RWPE2 (cell line): ENCODE data around the gene LRRC8E.
"Not testable (repeated sequence)": the region's sequence is repeated elsewhere in the genome, so short reads cannot be mapped to it uniquely, and the experiment has no call there.

Source experiments
- ATAC-seq: fragments of 200-7000 bp; cut with Tn5 transposase; 3 replicates; pipeline ENCODE4 v1.9.1; 2021; ENCODE audit warnings: low read depth
- DNase-seq: peaks from one replicate; pipeline ENCODE4 v3.0.0-alpha.2; 2020; ENCODE audit warnings: low spot score
- H3K27ac ChIP-seq: fragments of 450-650 bp; 2 replicates; pipeline ENCODE4 v1.5.1; 2017; ENCODE audit warnings: mild to moderate bottlenecking; ENCODE audit not compliant: poor library complexity, severe bottlenecking
- H3K27me3 ChIP-seq: fragments of 250-450 bp; sonication (Bioruptor Pico); 2 replicates; pipeline ENCODE4 v1.5.1; 2021; ENCODE audit warnings: mild to moderate bottlenecking, moderate library complexity; ENCODE audit not compliant: insufficient read depth, poor library complexity, severe bottlenecking
- H3K36me3 ChIP-seq: fragments of 250-450 bp; sonication (Bioruptor Pico); 2 replicates; pipeline ENCODE4 v1.5.1; 2020; ENCODE audit warnings: low read depth, mild to moderate bottlenecking, moderate library complexity
- H3K4me1 ChIP-seq: fragments of 250-450 bp; sonication (Bioruptor Pico); 2 replicates; pipeline ENCODE4 v1.5.1; 2021; ENCODE audit warnings: mild to moderate bottlenecking, moderate library complexity; ENCODE audit not compliant: insufficient read depth, poor library complexity, severe bottlenecking
- H3K4me3 ChIP-seq: fragments of 250-450 bp; sonication (Bioruptor Pico); 2 replicates; pipeline ENCODE4 v1.5.1; 2021; ENCODE audit warnings: mild to moderate bottlenecking, moderate library complexity; ENCODE audit not compliant: severe bottlenecking
- H3K9me3 ChIP-seq: fragments of 250-450 bp; sonication (Bioruptor Pico); 2 replicates; pipeline ENCODE4 v1.5.1; 2021; ENCODE audit warnings: mild to moderate bottlenecking, moderate library complexity; ENCODE audit not compliant: severe bottlenecking
- CTCF ChIP-seq: fragments of 450-650 bp; IDR thresholded peaks from one replicate; pipeline ENCODE4 v1.5.1; 2017; ENCODE audit warnings: mild to moderate bottlenecking, moderate library complexity; ENCODE audit not compliant: poor library complexity, severe bottlenecking

The LRRC8E gene

DNA sequence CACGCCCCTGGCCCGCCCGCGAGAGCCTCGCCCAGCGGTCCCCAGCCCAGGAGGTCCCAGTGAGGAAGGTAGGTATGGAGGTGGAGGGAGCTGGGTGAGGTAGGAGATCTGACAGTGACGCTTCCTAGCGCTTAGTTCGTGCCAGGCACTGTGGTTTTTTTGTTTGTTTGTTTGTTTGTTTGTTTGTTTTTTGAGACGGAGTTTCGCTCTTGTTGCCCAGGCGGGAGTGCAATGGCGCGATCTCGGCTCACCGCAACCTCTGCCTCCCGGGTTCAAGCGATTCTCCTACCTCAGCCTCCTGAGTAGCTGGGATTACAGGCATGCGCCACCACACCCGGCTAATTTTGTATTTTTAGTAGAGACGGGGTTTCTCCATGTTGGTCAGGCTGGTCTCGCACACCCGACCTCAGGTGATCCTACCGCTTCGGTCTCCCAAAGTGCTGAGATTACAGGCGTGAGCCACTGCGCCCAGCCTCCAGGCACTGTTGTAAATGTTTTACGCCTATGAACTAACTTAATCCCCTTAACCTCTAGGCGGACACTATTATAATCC, 29.8 kb downstream of the LRRC8E start:
- H3K4me1 ChIP-seq, H3K36me3 ChIP-seq, H3K27me3 ChIP-seq, ATAC-seq, DNase-seq, H3K9me3 ChIP-seq: not testable (repeated sequence)
- H3K27ac ChIP-seq: peak overlapping the region; percentile 22
- peak; percentile 30 for TF ChIP-seq CTCF
- H3K4me3 ChIP-seq: peak overlapping the region; percentile 42

GRCh38 chr19:7918615-7919421, 30.5 kb downstream of the LRRC8E start:
- DNase-seq (no peak), ATAC-seq (no peak)
- TF ChIP-seq CTCF: no peak
- H3K27ac ChIP-seq: peak overlapping the region; percentile 57
- no peak overlapping the region for H3K4me3 ChIP-seq
- H3K9me3 ChIP-seq: no peaks in the 10 kb centered on the region
- no peaks in the 10 kb centered on the region for H3K36me3 ChIP-seq
- H3K4me1 ChIP-seq: no peaks in the 10 kb centered on the region
- H3K27me3 ChIP-seq: peaks cover 7% of the 10 kb centered on the region

DNA sequence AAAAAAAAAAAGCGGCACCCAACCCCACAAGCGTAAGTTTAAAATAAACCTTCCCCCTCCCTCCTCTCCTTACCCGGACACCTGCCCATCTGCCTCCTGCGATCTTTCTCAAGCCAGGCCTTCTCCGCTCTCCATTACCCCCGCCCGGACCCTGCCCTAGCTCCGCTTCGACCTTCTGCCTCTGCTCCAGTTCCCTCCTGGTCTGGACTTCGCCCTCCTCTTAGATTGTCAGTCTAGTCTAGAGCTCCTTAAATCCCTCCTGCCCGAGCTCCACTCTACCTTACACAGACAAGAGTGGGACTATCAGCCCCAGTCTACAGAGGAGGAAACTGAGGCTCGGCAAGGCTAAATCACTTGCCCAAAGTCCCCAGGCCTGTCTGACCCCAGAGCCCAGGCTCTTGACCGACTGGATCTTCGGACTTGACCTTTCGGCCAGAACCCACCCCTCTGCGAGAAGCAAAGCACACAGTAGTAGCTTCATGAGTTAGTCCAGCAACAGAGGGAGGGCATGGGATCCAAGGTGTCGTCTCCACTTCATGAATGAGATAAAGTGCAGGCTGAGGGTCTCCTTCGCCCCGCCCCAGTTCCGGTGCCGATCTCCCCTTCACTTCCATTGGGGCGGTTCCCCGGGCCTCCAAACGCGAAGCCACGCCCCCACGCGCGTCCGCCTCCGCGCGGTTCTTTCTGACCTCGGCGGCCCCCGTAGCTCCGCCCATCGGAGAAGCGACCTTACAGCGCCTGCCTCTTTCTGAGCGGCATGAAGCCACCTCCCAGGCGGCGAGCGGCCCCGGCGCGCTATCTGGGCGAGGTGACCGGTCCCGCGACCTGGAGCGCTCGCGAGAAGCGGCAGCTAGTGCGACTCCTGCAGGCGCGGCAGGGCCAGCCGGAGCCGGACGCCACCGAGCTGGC, 31.6 kb downstream of the LRRC8E start, which contains the start of gene SNAPC2:
SNAPC2 (plus strand) TSS at position 729 of the 909 bp plus-strand sequence; CDS start at position 758, 29 bp downstream.
- Histone ChIP-seq H3K27me3 (peaks cover 7% of the 10 kb centered on the region), H3K9me3 (no peaks in the 10 kb centered on the region), H3K4me3 (peak within 1 kb of the TSS; percentile 75), H3K4me1 (no peaks in the 10 kb centered on the region), H3K36me3 (no peaks in the 10 kb centered on the region), H3K27ac (peak within 1 kb of the TSS; percentile 57)
- DNase-seq: peak; percentile 93
- no peak for TF ChIP-seq CTCF
- peak; percentile 44 for ATAC-seq

DNA sequence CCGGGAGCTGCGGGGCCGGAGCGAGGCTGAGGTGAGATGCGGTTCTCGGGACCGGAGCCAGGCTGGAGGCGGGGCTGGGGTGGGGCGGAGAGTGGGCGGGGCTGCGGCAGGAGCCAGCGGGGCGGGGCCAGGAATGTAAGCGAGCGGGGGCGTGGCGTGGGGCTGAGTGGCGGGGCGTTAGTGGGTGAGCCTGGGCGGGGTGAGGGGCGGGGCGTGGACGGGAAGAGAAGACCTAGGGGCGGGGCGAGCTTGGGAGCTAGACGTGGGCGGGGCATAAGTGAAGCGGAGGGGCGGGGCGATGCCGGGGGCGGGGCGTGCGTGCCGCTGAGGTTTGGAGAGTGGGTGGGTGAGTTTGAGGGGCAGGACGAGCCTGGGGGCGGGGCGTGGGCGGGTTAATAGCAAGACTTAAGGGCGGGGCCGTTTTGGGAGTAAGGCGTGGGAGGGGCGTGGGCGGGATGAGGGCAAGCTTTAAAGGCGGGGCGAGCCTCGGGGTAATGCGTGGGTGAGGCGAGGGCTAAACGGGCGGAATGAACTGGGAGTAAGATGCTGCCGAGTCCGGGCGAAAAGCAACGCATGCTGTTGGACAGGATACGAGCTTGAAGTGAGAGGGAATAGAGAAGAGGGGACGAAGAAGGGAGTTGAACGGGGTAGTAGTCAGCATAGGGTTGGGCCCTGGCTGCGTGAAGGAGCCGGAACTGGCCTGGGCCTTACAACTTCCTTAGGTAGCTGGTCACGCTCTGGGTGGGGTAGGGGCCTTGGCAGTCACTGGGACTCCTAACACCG, 32.4 kb downstream of the LRRC8E start:
- DNase-seq (peak; percentile 99), ATAC-seq (peak; percentile 33)
- no peak for TF ChIP-seq CTCF
- peak overlapping the region; percentile 57 for H3K27ac ChIP-seq
- H3K4me3 ChIP-seq: peak overlapping the region; percentile 75
- H3K36me3 ChIP-seq: no peaks in the 10 kb centered on the region
- H3K4me1 ChIP-seq: no peaks in the 10 kb centered on the region
- peaks cover 3% of the 10 kb centered on the region for H3K27me3 ChIP-seq
- no peaks in the 10 kb centered on the region for H3K9me3 ChIP-seq
